Adrenal gland (tissue), 12 donors: Measurements from ENCODE around the gene ZMYND8. TPM values are rescaled to one million over a fixed set of nuclear protein-coding genes. Genes with fewer than 3 reads are reported as not detected.
A peak's percentile ranks its signal among the peaks of the same experiment; 100 is the strongest.
"Not testable (repeated sequence)": the region's sequence is repeated elsewhere in the genome, so short reads cannot be mapped to it uniquely, and the experiment has no call there.

Source experiments
- DNase-seq, 7 donors: peaks; one replicate each; pipeline ENCODE4 v3.0.0-alpha.2; 2019 to 2020
- H3K27ac ChIP-seq, 5 donors: fragments of 200-600 bp; sonication (generic) in 4 of 5; 1 replicate in 3 of 5; 2 replicates in 2 of 5; pipeline versions ENCODE4 v1.5.1 to v1.8.0; 2016 to 2020; ENCODE audit warnings: mild to moderate bottlenecking in 1 of 5
- H3K27me3 ChIP-seq: fragments of 200-600 bp; 2 replicates; pipeline ENCODE4 v1.8.0; 2021
- H3K36me3 ChIP-seq, 2 donors: fragments of 200-600 bp; replicated peaks in 1 of 2; 1 replicate in 1 of 2; 2 replicates in 1 of 2; pipeline versions ENCODE4 v1.5.1 to v1.8.0; 2018 to 2022
- H3K4me1 ChIP-seq, 2 donors: fragments of 200-600 bp; replicated peaks in 1 of 2; 1 replicate in 1 of 2; 2 replicates in 1 of 2; pipeline versions ENCODE4 v1.5.1 to v1.8.0; 2018 to 2021
- H3K4me3 ChIP-seq, 4 donors: fragments of 200-600 bp; sonication (generic) in 3 of 4; one replicate each; pipeline ENCODE4 v1.5.1; 2016 to 2018
- H3K9me3 ChIP-seq, 3 donors: fragments of 200-600 bp; sonication (generic) in 1 of 3; replicated peaks in 1 of 3; 1 replicate in 2 of 3; 2 replicates in 1 of 3; pipeline versions ENCODE4 v1.5.1 to v1.8.0; 2016 to 2021
- POLR2A ChIP-seq, 2 donors: fragments of 450-650 bp; IDR thresholded peaks; one replicate each; pipeline ENCODE4 v1.6.1; 2017; ENCODE audit warnings: antibody characterized with exemption in 2 of 2, mild to moderate bottlenecking in 2 of 2, moderate library complexity in 1 of 2
- WGBS, 4 donors: extraction: QIAGEN DNeasy Blood & Tissue Kit in 2 of 4; methylation state at CpG; one replicate each; pipeline versions ENCODE4 v1.1.5 to v1.1.7; 2013 to 2017; 5-methylcytosine and 5-hydroxymethylcytosine counted together
- intact Hi-C, 2 donors: fragments of 100-400 bp; cut with DNase I; formaldehyde crosslinking; loops; one replicate each; pipeline versions ENCODE4 v1.14.1 to v1.15.0; 2022 to 2023
- polyA plus RNA-seq, 3 donors: library from polyadenylated mRNA; stranded (reverse); fragments of 200-250 nt in 2 of 3; fragments of 350-450 nt in 1 of 3; fragmentation: Illumina TruSeq in 1 of 3; extraction: RNeasy Lipid Tissue Mini Kit (QIAGEN cat#74804) in 1 of 3; gene quantifications; one replicate each; pipeline ENCODE4 v1.2.3, GENCODE V29; 2013 to 2014
- total RNA-seq, 9 donors: library from RNA; depleted of rRNA in 4 of 9; stranded (reverse); fragments of >200 nt in 4 of 9; fragments of 120-200 nt in 1 of 9; fragmentation: NEBNext Ultra II Directional in 1 of 9; extraction: Animal tissue kit (Norgen Biotek cat#: 25700) in 1 of 9; gene quantifications; one replicate each; pipeline versions ENCODE4 v1.1.0 to v1.2.4, GENCODE V29; 2013 to 2023
- TF ChIP-seq, protein P1 (sequence below), 6 experiments: fragments of 450-650 bp in 4 of 6; fragments of 200-600 bp in 2 of 6; sonication (generic) in 1 of 6; IDR thresholded peaks; 1 replicate in 5 of 6; 2 replicates in 1 of 6; pipeline versions ENCODE4 v1.5.1 to v1.8.0; 2016 to 2021; ENCODE audit warnings: antibody characterized with exemption in 6 of 6, mild to moderate bottlenecking in 2 of 6, moderate library complexity in 1 of 6
- donor health status: healthy with polysubstance abuse.
- donor health status: Bipolar disorder and iron deficiency.
- donor health status: DM: yes; HTN: yes; CAD: no.
- donor health status: DM: no; HTN: no; CAD: no.
- donor health status: DM: no; HTN: no; CAD: no.
- donor health status: DM: yes; HTN: yes; CAD: no.

ZMYND8 gene
- total and polyA plus RNA-seq, 12 donors, result 37.0 to 116 (median 67.2) TPM

DNA sequence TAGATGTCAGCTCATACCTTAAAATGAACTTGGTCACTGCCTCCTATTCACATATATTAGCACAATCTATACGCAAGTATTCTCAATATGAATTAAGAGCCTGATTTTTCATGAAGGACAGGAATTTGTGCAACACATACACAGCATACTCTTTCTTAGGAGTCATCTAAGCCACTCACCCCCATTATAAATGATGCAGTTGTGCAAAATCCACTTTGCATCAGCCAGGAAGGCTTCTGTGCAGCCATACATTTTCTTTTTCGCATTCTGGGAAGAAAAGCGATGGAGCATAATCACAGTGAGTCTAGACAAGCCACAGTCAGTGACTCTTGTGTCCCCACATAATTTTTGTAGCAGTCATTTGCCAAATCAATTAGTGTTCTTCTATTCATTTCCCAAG, 66.5 kb downstream of the ZMYND8 start:
- Histone ChIP-seq H3K4me3 (no peak overlapping the region), H3K9me3 (no peaks in the 10 kb centered on the region), H3K27ac (no peak overlapping the region), H3K27me3 (no peaks in the 10 kb centered on the region), H3K36me3 (peaks cover 0 to 92% of the 10 kb centered on the region in 2 donors), H3K4me1 (peaks cover 0 to 14% of the 10 kb centered on the region in 2 donors)
- no peak for TF ChIP-seq POLR2A (IDR thresholded peaks at IDR 0.05)
- TF ChIP-seq, protein P1, sequence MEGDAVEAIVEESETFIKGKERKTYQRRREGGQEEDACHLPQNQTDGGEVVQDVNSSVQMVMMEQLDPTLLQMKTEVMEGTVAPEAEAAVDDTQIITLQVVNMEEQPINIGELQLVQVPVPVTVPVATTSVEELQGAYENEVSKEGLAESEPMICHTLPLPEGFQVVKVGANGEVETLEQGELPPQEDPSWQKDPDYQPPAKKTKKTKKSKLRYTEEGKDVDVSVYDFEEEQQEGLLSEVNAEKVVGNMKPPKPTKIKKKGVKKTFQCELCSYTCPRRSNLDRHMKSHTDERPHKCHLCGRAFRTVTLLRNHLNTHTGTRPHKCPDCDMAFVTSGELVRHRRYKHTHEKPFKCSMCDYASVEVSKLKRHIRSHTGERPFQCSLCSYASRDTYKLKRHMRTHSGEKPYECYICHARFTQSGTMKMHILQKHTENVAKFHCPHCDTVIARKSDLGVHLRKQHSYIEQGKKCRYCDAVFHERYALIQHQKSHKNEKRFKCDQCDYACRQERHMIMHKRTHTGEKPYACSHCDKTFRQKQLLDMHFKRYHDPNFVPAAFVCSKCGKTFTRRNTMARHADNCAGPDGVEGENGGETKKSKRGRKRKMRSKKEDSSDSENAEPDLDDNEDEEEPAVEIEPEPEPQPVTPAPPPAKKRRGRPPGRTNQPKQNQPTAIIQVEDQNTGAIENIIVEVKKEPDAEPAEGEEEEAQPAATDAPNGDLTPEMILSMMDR (IDR thresholded peaks at IDR 0.05), result no peak
- 80 to 95% (median 93%) methylated on average over 3 of the region's 3 CpGs for WGBS, 4 donors
- DNase-seq, result no peak
- intact Hi-C loops, result no loop called here

- 91 to 93% (median 92%) methylated on average over 3 of the region's 3 CpGs for WGBS, 4 donors
- H3K36me3 ChIP-seq, result peaks cover 0 to 92% of the 10 kb centered on the region in 2 donors
Observed at GRCh38 chr20:47289096-47289495, 67.4 kb downstream of the ZMYND8 start.

GRCh38 chr20:47288530-47288929, 68.0 kb downstream of the ZMYND8 start:
- H3K27me3 ChIP-seq, H3K9me3 ChIP-seq, intact Hi-C loops, H3K4me3 ChIP-seq: not testable (repeated sequence)
- H3K36me3 ChIP-seq, result peaks cover 0 to 92% of the 10 kb centered on the region in 2 donors
- peaks cover 0 to 13% of the 10 kb centered on the region in 2 donors for H3K4me1 ChIP-seq
- H3K27ac ChIP-seq, result peak overlapping the region in 1 of 5 donors; percentile 11
- DNase-seq, result peak in 1 of 7 donors; percentile 42
- 95 to 98% (median 97%) methylated on average over 6 to 8 of the region's 8 CpGs for WGBS, 4 donors

More at GRCh38 chr20:47289096-47289495, 67.4 kb downstream of the ZMYND8 start:
- intact Hi-C loops, result no loop called here
- Histone ChIP-seq H3K9me3 (no peaks in the 10 kb centered on the region), H3K27ac (no peak overlapping the region), H3K4me3 (no peak overlapping the region), H3K27me3 (no peaks in the 10 kb centered on the region), H3K4me1 (peaks cover 0 to 13% of the 10 kb centered on the region in 2 donors)
- no peak for DNase-seq
- TF ChIP-seq, protein P1 (IDR thresholded peaks at IDR 0.05), result no peak
- TF ChIP-seq POLR2A (IDR thresholded peaks at IDR 0.05), result no peak

GRCh38 chr20:47287609-47288144, 68.8 kb downstream of the ZMYND8 start:
- Histone ChIP-seq H3K27me3 (no peaks in the 10 kb centered on the region), H3K4me3 (no peak overlapping the region), H3K9me3 (no peaks in the 10 kb centered on the region), H3K36me3 (peaks cover 0 to 95% of the 10 kb centered on the region in 2 donors), H3K4me1 (peaks cover 0 to 13% of the 10 kb centered on the region in 2 donors), H3K27ac (peak overlapping the region in 4 of 5 donors; percentile 9 to 56 (median 30))
- 93 to 97% (median 96%) methylated on average over 6 of the region's 6 CpGs for WGBS, 4 donors
- peak in 1 of 7 donors; percentile 35 for DNase-seq
- TF ChIP-seq, protein P1 (IDR thresholded peaks at IDR 0.05), result no peak
- no peak for TF ChIP-seq POLR2A (IDR thresholded peaks at IDR 0.05)
- intact Hi-C loops, result no loop called here

GRCh38 chr20:47286681-47287080, 69.8 kb downstream of the ZMYND8 start:
- Histone ChIP-seq H3K4me1 (peaks cover 0 to 13% of the 10 kb centered on the region in 2 donors), H3K36me3 (peaks cover 0 to 95% of the 10 kb centered on the region in 2 donors), H3K4me3 (no peak overlapping the region), H3K9me3 (no peaks in the 10 kb centered on the region), H3K27me3 (no peaks in the 10 kb centered on the region), H3K27ac (peak overlapping the region in 3 of 5 donors; percentile 27 to 56 (median 30))
- TF ChIP-seq, protein P1 (IDR thresholded peaks at IDR 0.05), result no peak
- TF ChIP-seq POLR2A (IDR thresholded peaks at IDR 0.05), result no peak
- DNase-seq, result peak in 5 of 7 donors; percentile 42 to 68 (median 55)
- intact Hi-C loops, result no loop called here
- 48 to 64% (median 56%) methylated on average over 5 of the region's 5 CpGs for WGBS, 4 donors
